Fibroblast of lung (primary cell): Measurements from ENCODE around the gene TTC17.

ENCODE experiments used
- CTCF ChIP-seq, 2 donors: IDR thresholded peaks in 1 of 2; conservative IDR thresholded peaks in 1 of 2; 1 replicate in 1 of 2; 2 replicates in 1 of 2; pipeline ENCODE4 v1.5.1; 2011 to 2012; ENCODE audit warnings: low read length in 2 of 2, control low read depth in 1 of 2, inconsistent platforms in 1 of 2, low read depth in 1 of 2, mild to moderate bottlenecking in 1 of 2
- EZH2 ChIP-seq: IDR thresholded peaks from 2 replicates; pipeline ENCODE4 v1.5.1; 2012; ENCODE audit warnings: low read length, control low read depth, mild to moderate bottlenecking; ENCODE audit errors: missing control alignments

- TF ChIP-seq EZH2 = no peak
- TF ChIP-seq CTCF (conservative IDR thresholded peaks at IDR 0.05 in 1 of 2, IDR thresholded peaks at IDR 0.05 in 1 of 2; ENCODE audit: low read depth in 1 of 2, low read length in 2 of 2) = no peak
These were observed 30.7 kb upstream of the TTC17 start for GRCh38 chr11:43327987-43328386.
